DMS153 treated with DMSO at 0.1 percent for 48 hours (cell line): ENCODE results near the gene KIAA1671.

Source experiments
- DNase-seq: peaks from one replicate; lab custom pipeline; 2025; ENCODE audit not compliant: unreplicated experiment; lab: John Stamatoyannopoulos, UW

The KIAA1671 gene

DNA sequence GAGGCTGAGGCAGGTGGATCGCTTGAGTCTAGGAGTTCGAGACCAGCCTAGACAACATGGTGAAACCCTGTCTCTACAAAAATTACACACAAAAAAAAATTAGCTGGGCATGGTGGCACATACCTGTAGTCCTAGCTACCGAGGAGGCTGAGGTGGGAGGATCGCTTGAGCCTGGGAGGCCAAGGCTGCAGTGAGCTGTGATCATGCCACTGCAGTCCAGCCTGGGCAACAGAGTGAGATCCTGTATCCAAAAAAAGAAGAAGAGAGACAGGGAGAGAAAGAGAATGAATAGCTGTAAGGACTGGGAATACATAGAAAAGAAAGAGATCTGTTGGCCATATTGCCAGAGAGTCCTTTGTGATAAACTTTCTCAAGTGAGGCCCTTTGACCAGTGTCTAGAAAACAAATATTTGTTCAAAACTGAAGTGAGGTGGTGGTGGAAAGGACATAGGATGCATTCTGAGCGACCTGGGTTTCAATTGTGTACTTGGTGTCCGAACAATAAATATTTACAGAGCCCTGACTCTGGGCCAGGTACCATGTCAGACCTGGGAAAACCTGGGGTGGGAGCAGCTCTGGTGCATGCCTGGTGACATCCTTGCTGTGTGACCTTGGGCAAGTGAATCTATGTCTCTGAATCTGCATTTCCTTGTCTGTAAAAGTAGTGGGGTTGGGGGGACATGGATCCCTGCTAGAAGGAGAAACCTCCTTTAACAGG is 157.5 kb downstream of the KIAA1671 start:
- DNase-seq: no peak

GRCh38 chr22:25110596-25110845 is 158.0 kb downstream of the KIAA1671 start:
- no peak for DNase-seq

DNA sequence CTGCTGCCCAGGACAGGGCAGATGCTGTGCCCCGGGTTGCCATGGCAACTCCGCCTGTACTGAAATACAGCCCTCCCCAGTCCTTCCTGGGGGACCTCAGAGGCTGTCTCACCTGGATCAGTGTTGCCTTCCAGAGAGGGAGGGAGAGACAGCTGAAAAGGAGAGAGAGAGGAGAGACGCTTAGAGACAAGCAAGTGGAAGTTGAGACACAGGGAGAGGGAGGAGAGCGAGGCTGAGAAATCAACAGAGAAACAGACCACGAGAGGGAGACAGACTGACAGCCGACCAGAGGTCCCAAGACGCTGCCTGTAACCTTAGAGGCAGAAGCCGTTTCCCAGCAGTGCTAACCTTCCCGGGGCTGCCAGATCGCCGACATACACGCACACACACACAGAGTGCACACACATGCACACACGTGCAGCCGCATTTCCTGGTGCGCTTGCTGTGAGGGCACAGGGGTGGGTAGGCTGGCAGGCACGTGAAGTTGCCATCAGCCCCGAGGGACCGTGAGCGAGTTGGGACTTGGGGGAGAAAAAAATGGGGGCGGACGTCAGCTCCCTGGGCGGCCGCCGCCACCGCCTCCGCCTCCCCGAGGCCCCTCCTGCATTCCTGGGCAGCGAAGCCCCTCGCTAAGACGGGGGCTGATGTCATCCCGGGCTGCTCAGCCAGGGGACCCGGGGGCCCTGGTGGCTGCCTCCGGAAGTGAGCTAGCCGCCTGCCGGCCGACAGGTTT is 158.5 kb downstream of the KIAA1671 start:
- DNase-seq: peak; percentile 64

GRCh38 chr22:25111579-25112517 is 159.3 kb downstream of the KIAA1671 start:
- no peak for DNase-seq

DNA sequence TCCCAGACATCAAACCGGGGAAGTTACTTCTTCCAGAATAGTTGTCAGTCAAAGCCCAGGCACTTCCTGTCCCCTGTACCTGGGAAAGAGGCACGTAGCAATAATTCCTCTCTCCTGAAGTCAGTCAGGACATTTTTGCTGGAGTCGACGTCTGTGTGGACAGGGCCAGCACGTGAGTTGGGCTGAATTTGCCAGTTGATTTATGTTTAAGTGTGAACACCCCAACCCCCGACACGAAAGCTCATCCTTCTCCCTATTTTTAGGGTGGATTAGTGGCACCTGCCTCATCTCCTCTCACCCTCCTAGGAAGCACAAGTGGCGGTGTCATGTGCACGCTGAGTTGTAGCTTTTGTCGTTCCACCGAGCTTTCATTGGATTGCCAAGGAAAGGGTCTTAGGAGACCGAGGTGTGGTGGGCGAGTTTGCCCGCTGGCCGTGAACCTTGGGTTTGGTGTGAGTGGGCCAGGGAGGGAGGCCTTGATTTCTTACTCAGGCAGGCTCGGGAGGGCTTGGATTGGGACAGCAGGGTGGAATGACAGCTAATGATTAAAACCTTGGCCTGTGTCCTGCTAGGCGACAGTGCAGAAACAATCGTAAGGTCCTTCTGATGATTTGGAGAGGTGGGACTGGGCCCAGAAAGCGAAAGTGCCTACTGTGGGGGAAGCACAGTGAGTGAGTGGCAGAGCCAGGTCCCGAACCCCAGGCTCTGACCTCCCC is 160.2 kb downstream of the KIAA1671 start:
- DNase-seq: no peak

DNA sequence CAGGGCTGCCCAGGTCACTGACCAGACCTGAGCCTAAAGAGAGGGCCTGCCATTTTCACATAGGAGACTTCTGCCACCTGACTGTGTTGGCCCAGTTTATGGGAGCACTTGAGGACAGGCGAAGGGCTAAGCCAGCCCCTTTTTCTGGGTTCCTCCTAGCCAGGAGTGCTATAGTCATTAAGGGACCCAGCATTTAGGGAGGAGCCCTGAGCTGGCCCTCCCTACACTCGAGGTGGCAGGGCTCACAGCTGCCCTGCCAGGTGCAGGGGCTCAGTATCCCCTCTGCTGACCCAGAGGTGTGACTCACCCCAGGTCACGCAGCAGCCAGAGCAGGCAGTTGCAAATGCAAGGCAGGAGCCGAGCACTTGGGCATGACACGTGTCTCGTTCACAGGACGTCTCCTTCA is 160.8 kb downstream of the KIAA1671 start:
- DNase-seq: no peak

DNA sequence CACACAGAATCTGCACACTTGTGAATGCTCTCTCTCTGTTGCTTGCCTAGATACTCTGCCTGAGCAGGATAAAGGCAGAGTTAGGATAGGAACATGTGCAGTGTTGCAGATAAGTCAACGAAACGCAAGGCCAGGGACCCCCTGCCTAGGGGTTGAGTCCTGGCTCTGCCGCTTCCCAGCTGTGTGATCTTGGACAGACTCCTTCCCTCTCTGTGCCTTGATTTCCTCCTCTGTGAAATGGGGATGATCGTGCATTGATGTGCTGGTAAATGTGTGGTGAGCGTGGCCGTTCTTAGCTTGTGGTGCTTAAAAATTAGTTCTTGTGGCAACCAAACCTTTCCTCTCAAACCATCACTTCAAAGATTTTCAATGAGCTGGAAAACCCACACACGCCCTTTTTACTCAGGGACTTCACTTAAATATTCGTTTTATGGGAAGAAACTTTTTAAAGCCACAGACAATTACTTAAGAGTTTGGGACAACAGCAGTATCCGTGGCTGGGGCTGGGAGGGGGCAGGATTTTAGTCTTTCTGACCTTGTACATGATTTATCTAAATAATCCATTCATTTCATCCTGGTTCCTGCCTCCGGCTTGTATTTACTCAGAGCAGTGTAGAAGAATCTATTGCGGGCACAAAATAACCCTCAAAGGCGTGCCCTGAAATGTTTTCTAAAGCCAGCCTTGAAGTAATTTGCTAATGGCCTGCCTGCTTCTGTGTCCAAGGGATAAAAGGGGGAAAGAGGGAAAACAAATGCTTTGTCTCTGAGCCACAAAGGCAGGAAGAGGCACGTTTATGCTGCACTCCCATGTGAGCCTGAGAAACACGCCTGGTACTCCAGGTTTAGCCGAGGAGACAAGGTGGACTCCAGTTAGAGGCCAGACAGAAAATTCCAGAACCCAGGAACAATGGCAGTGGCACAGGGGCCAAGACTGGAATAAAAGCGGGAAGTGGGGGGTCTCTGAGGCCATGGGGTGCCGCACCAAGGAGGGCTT is 162.2 kb downstream of the KIAA1671 start:
- DNase-seq: peak; percentile 49

GRCh38 chr22:25119609-25120008 is 167.1 kb downstream of the KIAA1671 start:
- DNase-seq: no peak

DNA sequence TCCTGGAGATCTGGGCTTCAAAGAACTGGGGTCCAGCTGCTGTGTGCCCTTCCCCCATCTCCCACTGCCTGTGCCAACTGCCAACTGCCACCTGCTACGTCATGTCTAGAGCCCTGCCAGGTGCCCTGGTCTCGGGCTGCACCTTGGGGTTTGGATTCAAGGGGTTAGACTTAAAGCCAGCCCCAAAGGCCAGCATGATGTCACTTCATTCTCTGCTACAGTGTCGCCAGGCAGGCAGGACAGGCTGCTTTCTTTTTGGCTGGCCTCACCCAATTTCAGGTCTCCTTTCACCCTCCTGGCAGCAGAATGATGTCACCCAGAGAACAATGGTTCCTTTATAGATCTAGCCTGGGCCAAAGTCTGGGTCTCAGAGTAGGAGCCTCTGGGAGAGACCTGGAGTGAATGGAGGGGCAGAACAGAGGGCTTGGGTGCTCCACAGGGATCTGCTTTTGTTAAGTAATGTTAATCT is 167.6 kb downstream of the KIAA1671 start:
- DNase-seq: peak; percentile 28

GRCh38 chr22:25120761-25121212 is 168.3 kb downstream of the KIAA1671 start:
- no peak for DNase-seq

- DNase-seq: no peak
These were observed 169.7 kb downstream of the KIAA1671 start for GRCh38 chr22:25122136-25122764.

- DNase-seq: no peak
These were observed 171.2 kb downstream of the KIAA1671 start for GRCh38 chr22:25123677-25124076.

- peak; percentile 86 for DNase-seq
These were observed 173.3 kb downstream of the KIAA1671 start for GRCh38 chr22:25125693-25126357.

- DNase-seq: no peak
These were observed 174.0 kb downstream of the KIAA1671 start for GRCh38 chr22:25126510-25126909.

DNA sequence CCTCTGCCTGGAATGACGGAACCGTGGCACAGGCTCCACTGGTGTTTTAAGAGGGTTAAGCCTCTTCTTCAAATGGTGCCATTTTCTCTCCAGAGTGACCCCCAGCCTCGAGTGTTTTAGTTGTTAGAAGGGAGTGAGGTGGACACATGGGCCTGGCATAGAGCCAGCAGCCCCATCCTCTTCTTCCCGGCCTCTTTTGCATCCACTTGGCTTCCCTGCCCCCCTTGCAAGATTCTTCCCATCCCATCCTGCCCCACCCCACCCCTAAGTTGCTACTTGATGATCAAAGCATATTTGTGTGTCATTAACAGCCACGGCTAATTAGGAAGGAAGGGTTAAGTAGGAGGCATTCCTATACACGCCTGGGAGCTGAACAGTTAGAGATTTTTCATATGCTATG is 174.8 kb downstream of the KIAA1671 start:
- DNase-seq: no peak

DNA sequence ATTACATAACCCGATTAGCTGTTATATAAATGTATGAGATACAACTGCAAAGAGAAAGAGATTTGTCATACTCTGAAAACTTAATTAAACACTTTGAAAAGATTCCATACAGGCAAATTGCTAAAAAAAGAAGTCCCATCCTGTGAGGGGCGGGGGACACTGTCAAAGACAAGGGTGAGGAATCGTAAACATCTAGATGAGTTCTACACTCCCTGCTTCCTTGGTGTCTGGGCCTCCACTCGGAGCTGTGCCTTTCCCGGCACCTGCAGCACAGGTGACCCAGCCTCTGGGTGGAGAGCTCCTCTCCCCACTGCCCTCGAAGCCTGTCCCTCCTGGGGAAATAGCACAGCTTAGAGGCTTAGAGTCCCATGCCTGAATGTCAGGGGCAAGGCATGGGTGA is 177.9 kb downstream of the KIAA1671 start:
- DNase-seq: no peak

- DNase-seq: peak; percentile 32
These were observed 178.8 kb downstream of the KIAA1671 start for GRCh38 chr22:25131198-25131887.

DNA sequence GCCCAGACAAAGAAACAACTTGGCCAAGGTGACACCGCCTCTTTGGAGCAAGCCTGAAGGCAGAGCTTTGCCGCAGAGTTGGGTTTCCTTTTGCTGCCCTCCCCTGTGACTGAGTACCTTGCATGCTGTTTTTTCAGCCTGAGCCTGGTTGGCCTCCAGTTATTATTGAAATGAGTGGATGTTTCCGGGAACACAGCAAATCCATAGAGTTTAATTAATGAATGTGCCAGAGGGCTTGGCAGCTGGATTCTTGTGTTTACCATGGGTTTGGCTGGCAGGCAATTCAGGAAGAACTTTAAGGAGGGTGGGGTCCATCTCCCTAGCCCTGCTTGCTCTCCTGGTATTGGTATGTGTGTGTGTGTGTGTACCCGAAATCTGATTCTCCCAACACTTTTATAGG is 181.5 kb downstream of the KIAA1671 start:
- peak; percentile 77 for DNase-seq
